ENCODE measurements around the gene RABL6.
"Not testable (repeated sequence)": the region's sequence is repeated elsewhere in the genome, so short reads cannot be mapped to it uniquely, and the experiment has no call there.

The RABL6 gene

GRCh38 chr9:136840877-136841645 is 33.3 kb downstream of the RABL6 start:
- no peak for DNase-seq (ENCODE audit: low spot score in 2 of 2)
- Mint-ChIP-seq H3K4me1 (peaks cover 12% of the 10 kb centered on the region), H3K27ac (ENCODE audit: low read depth) (no peak overlapping the region), H3K36me3 (ENCODE audit: insufficient read depth) (peaks cover 24% of the 10 kb centered on the region), H3K27me3 (no peaks in the 10 kb centered on the region), H3K4me3 (no peak overlapping the region), H3K9me3 (no peaks in the 10 kb centered on the region)
- no peak for ATAC-seq (replicated peaks; ENCODE audit: extremely low read depth, poor library complexity, severe bottlenecking)

GRCh38 chr9:136841646-136842379 is 34.1 kb downstream of the RABL6 start:
- Mint-ChIP-seq H3K4me1 (peaks cover 12% of the 10 kb centered on the region), H3K4me3 (peak overlapping the region; percentile 90), H3K27ac (ENCODE audit: low read depth) (peak overlapping the region; percentile 59), H3K36me3 (ENCODE audit: insufficient read depth) (peaks cover 28% of the 10 kb centered on the region)
- ATAC-seq (replicated peaks; ENCODE audit: extremely low read depth, poor library complexity, severe bottlenecking); H3K27me3 Mint-ChIP-seq; H3K9me3 Mint-ChIP-seq; DNase-seq (ENCODE audit: low spot score in 2 of 2): not testable (repeated sequence)

DNA sequence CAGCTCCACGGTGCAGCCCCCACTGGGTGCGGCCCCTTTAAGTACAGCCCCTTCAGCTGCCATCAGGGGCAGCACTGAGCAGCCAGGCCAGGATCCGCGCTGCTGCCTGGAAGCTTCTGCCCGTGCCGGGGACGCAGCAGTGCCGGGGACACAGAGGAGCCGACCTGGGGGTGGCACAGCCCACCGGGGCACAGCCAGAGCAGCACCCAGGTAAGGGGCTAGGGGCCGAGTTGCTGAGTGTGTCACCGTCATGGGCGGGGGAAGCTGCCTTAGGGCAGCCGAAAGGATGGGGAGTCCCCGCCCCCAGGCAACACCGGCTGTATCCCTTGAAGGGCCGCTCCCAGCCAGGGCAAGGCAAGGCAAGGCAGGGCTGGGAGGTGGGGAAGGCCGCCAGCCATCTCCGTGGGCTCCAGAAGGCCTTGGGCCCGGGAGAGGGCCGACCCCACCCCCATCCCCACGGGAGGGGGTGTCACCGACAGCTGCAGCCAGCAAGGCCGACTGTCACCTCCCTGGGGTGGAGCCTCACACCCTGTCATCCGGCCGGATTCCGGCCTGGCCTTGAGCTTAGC is 34.7 kb downstream of the RABL6 start, which contains the start of gene AJM1:
Gene AJM1 (plus strand): TSS at position 99 of the 569 bp plus-strand sequence. CDS start 1,937 bp downstream, outside the sequence.
- DNase-seq (ENCODE audit: low spot score in 2 of 2) (peak; percentile 69 to 74), ATAC-seq (replicated peaks; ENCODE audit: extremely low read depth, poor library complexity, severe bottlenecking) (peak; percentile 91)
- Mint-ChIP-seq H3K4me3 (peak within 1 kb of the TSS; percentile 90), H3K4me1 (peaks cover 15% of the 10 kb centered on the region), H3K36me3 (ENCODE audit: insufficient read depth) (peaks cover 33% of the 10 kb centered on the region), H3K27ac (ENCODE audit: low read depth) (peak within 1 kb of the TSS; percentile 78)
- not testable (repeated sequence) for H3K9me3 Mint-ChIP-seq, H3K27me3 Mint-ChIP-seq

- Mint-ChIP-seq H3K36me3 (ENCODE audit: insufficient read depth) (peaks cover 40% of the 10 kb centered on the region), H3K27ac (ENCODE audit: low read depth) (peak overlapping the region; percentile 78), H3K4me1 (peaks cover 22% of the 10 kb centered on the region), H3K4me3 (peak overlapping the region; percentile 90)
- DNase-seq (ENCODE audit: low spot score in 2 of 2); H3K9me3 Mint-ChIP-seq; H3K27me3 Mint-ChIP-seq; ATAC-seq (replicated peaks; ENCODE audit: extremely low read depth, poor library complexity, severe bottlenecking): not testable (repeated sequence)
Measured at GRCh38 chr9:136843159-136843800, 35.5 kb downstream of the RABL6 start.

- H3K9me3 Mint-ChIP-seq; H3K27me3 Mint-ChIP-seq; ATAC-seq (replicated peaks; ENCODE audit: extremely low read depth, poor library complexity, severe bottlenecking): not testable (repeated sequence)
- H3K4me3 Mint-ChIP-seq: peak overlapping the region; percentile 90
- peaks cover 29% of the 10 kb centered on the region for H3K4me1 Mint-ChIP-seq
- peak overlapping the region; percentile 78 for H3K27ac Mint-ChIP-seq (ENCODE audit: low read depth)
- DNase-seq (ENCODE audit: low spot score in 2 of 2): peak; percentile 47 to 56
- peaks cover 46% of the 10 kb centered on the region for H3K36me3 Mint-ChIP-seq (ENCODE audit: insufficient read depth)
Measured at GRCh38 chr9:136843801-136844740, 36.3 kb downstream of the RABL6 start.

DNA sequence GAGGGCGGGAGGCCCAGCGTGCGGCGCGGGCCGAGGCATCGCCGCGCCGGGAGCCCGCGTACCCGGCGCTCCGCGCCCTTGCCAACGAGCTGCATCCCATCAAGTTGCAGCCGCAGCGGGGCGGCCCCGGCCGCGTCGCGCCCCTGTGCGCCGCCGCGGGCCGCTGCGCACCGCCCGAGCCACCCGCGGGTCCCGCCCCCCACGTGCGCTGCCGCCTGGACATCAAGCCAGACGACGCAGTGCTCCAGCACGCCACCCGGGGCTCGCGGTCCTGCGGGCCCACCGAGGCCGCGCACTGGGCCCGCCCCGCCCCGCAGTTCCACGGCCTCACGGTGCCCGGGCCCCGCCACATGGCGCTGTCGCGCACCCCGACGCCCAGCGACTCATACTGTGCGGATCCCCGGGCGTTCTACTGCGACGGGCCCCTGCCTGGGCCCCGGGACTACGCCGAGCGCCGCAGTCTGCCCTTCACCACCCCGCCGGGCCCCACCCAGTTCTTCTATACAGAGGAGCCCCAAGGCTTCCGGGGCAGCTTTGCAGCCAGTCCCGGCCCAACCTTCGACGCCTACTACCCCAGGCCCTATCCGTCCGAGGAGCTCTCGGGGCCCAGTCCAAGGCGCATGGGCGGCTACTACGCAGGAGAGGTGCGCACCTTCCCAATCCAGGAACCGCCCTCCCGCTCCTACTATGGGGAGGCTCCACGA is 37.2 kb downstream of the RABL6 start:
- peak overlapping the region; percentile 23 for H3K4me3 Mint-ChIP-seq
- peaks cover 46% of the 10 kb centered on the region for H3K36me3 Mint-ChIP-seq (ENCODE audit: insufficient read depth)
- ATAC-seq (replicated peaks; ENCODE audit: extremely low read depth, poor library complexity, severe bottlenecking) (no peak), DNase-seq (ENCODE audit: low spot score in 2 of 2) (no peak)
- no peak overlapping the region for H3K27ac Mint-ChIP-seq (ENCODE audit: low read depth)
- no peaks in the 10 kb centered on the region for H3K9me3 Mint-ChIP-seq
- no peaks in the 10 kb centered on the region for H3K27me3 Mint-ChIP-seq
- H3K4me1 Mint-ChIP-seq: peaks cover 28% of the 10 kb centered on the region

GRCh38 chr9:136845465-136846260 is 37.9 kb downstream of the RABL6 start:
- peaks cover 24% of the 10 kb centered on the region for H3K4me1 Mint-ChIP-seq
- H3K27ac Mint-ChIP-seq (ENCODE audit: low read depth): peak overlapping the region; percentile 79
- no peaks in the 10 kb centered on the region for H3K27me3 Mint-ChIP-seq
- DNase-seq (ENCODE audit: low spot score in 2 of 2) (no peak), ATAC-seq (replicated peaks; ENCODE audit: extremely low read depth, poor library complexity, severe bottlenecking) (no peak)
- H3K4me3 Mint-ChIP-seq: peak overlapping the region; percentile 23
- no peaks in the 10 kb centered on the region for H3K9me3 Mint-ChIP-seq
- H3K36me3 Mint-ChIP-seq (ENCODE audit: insufficient read depth): peaks cover 47% of the 10 kb centered on the region

DNA sequence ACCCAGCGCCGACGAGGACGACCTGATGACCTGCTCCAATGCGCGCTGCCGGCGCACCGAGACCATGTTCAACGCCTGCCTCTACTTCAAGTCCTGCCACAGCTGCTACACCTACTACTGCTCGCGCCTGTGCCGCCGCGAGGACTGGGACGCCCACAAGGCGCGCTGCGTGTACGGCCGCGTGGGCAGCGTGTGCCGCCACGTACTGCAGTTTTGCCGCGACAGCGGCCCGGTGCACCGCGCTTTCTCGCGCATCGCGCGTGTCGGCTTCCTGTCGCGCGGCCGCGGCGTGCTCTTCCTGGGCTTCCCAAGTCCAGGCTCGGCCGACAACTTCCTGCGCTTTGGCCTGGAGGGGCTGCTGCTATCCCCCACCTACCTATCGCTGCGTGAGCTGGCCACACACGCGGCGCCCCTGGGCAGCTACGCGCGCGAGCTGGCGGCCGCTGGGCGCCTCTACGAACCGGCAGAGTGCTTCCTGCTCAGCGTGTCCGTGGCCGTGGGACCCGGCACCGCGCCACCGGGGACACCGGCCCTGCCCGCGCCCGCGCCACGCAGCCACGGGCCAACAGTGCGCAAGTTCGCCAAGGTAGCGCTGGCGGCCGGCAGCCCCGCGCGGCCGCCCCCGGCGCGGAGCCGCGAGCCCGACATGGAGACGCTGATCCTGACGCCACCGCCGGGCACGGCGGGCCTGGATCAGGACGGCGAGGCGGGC is 38.8 kb downstream of the RABL6 start:
- Mint-ChIP-seq H3K36me3 (ENCODE audit: insufficient read depth) (peaks cover 48% of the 10 kb centered on the region), H3K9me3 (no peaks in the 10 kb centered on the region), H3K27me3 (no peaks in the 10 kb centered on the region), H3K4me3 (peak overlapping the region; percentile 91), H3K27ac (ENCODE audit: low read depth) (peak overlapping the region; percentile 79), H3K4me1 (peaks cover 24% of the 10 kb centered on the region)
- DNase-seq (ENCODE audit: low spot score in 2 of 2) (no peak), ATAC-seq (replicated peaks; ENCODE audit: extremely low read depth, poor library complexity, severe bottlenecking) (no peak)

GRCh38 chr9:136847088-136847825 is 39.5 kb downstream of the RABL6 start:
- peaks cover 21% of the 10 kb centered on the region for H3K4me1 Mint-ChIP-seq
- peak overlapping the region; percentile 91 for H3K4me3 Mint-ChIP-seq
- no peaks in the 10 kb centered on the region for H3K27me3 Mint-ChIP-seq
- peak overlapping the region; percentile 94 for H3K27ac Mint-ChIP-seq (ENCODE audit: low read depth)
- ATAC-seq (replicated peaks; ENCODE audit: extremely low read depth, poor library complexity, severe bottlenecking) (no peak), DNase-seq (ENCODE audit: low spot score in 2 of 2) (no peak)
- H3K36me3 Mint-ChIP-seq (ENCODE audit: insufficient read depth): peaks cover 47% of the 10 kb centered on the region
- no peaks in the 10 kb centered on the region for H3K9me3 Mint-ChIP-seq

Measured in central memory CD8-positive, alpha-beta T cell (primary cell).